HT-29 (cell line): Measurements from ENCODE around the gene BNC2. TPM values are rescaled to one million over a fixed set of nuclear protein-coding genes. Genes with fewer than 3 reads are reported as not detected.

Experiments used
- DNase-seq: peaks from one replicate; pipeline ENCODE4 v3.0.0-alpha.2; 2015; ENCODE audit warnings: low spot score
- total RNA-seq: library from RNA; depleted of rRNA; stranded (reverse); fragments of >200 nt; shearing (Covaris generic); gene quantifications from 2 replicates; pipeline ENCODE4 v1.2.3, GENCODE V29; 2014

The BNC2 gene
- total RNA-seq, 1 experiment from 2014 or later, result not detected

- no peak for DNase-seq
Observed at GRCh38 chr9:16421532-16421931, 448.9 kb downstream of the BNC2 start.

GRCh38 chr9:16419124-16419523, 451.3 kb downstream of the BNC2 start:
- DNase-seq, result no peak

DNA sequence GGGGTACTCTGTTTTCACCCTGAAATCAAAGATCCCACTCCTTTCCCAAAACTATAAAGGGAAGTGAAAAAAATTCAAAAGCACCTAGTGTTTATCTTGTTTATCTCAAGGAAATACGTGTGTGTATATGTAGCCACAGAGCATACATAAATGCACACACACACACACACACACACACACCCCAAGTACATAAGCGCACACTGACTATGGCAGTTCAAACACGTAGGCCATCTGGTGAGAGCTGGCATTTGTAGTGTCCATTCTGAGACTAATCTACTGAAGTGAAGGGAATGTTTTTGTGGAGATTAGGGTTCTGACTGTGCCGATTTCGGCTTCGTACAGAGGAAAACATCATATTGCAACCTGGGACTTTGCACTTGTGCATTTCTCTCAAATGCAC, 451.7 kb downstream of the BNC2 start:
- DNase-seq, result no peak

GRCh38 chr9:16417749-16418148, 452.7 kb downstream of the BNC2 start:
- no peak for DNase-seq

DNA sequence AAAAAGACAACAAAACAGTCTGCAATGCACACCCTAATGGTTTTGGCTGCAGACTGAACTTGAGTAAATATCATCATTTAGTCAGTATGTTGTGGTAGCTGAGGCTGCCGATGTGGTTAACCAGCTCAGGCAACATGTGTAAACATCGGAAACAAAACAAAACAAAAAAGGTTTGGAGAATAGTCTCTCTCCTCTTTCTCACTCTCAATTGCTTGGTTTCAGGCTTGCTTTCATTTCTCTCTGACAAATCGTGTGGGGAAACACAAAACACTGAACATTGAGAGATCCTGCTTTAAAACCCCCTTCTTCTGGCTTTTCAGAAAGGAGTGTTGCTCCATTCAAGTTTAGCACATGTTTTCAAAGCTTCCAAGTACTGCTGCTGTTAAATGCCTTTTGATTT, 453.3 kb downstream of the BNC2 start:
- no peak for DNase-seq

- no peak for DNase-seq
Observed at GRCh38 chr9:16414451-16414850, 456.0 kb downstream of the BNC2 start.

DNA sequence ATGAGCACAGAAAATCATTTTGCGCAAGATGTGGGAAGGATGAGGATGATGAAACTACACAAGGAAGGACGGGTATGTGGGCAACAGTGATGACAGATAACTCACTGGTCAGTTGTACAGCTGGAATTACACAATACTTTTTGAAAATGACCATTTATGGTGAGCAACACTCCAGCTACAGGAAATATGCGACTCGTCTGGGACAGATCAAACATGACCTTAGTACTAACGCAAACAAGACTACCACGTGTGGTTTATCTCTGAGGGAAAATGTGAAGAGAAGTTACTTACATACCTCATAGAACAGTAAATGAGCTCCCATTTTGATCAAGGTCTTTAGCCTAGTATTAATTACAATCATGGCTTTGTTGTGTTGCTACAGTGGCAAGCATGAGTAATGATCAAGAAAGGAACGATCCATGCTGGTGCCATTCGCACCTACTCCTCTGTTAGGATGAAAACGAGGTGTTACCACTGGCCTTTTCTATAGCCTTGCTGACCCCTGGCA, 456.9 kb downstream of the BNC2 start:
- peak; percentile 1 for DNase-seq

GRCh38 chr9:16412740-16413139, 457.7 kb downstream of the BNC2 start:
- DNase-seq, result no peak

- no peak for DNase-seq
Observed at GRCh38 chr9:16411311-16411710, 459.2 kb downstream of the BNC2 start.

- peak; percentile 29 for DNase-seq
Observed at GRCh38 chr9:16410601-16411280, 459.7 kb downstream of the BNC2 start.

- no peak for DNase-seq
Observed at GRCh38 chr9:16407617-16408016, 462.9 kb downstream of the BNC2 start.

DNA sequence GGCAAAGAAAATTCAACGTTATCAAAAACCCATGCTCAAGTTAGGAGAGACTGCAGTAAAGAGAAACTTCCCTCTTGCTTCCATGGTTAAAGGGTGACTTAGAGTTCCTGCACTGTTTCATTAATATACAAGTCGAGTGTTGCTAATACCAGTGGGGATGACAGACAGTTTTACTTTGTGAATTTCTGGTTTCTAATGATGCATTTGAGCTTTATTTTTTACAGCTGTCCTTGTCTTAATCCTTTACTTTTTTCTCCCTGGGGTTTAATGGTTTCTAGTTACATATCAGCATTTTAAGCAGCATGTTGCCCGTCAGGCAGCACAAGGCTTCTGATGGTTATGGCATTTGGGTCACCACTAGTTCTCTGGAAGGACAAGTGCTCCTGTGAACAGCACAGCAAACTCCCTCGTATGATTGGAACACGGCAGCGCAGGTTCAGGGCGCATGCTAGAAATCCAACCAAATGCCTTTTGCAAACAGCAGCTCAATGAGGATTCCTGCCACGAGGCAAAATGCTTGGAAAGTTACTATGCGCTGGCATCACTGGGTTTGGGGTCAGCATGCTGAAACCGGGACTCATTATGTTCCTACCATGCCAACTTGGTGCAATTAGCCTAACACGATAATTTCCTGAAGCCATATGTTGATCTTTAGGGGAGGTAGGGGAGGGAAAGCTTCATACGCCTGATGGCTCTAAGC, 463.8 kb downstream of the BNC2 start:
- DNase-seq, result no peak

GRCh38 chr9:16405421-16405820, 465.0 kb downstream of the BNC2 start:
- DNase-seq, result no peak

DNA sequence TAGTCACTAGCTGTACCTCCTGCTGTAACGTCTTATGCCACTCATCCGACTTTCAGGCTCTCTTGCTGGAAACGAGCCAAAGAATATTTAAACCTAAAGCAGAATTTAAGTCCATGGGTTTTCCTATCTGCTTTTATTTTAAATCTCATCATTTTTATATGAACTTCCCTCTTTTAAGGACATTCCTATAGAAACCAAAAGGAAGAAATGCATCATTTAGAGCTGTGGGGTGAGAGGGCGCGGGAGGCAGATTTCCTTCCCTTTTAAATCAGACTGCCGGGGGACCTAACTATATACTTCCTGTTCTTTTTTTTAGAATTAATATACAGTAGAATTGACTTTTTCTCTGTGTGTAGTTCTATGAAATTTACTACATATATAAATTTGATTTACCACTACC, 468.8 kb downstream of the BNC2 start:
- no peak for DNase-seq

DNA sequence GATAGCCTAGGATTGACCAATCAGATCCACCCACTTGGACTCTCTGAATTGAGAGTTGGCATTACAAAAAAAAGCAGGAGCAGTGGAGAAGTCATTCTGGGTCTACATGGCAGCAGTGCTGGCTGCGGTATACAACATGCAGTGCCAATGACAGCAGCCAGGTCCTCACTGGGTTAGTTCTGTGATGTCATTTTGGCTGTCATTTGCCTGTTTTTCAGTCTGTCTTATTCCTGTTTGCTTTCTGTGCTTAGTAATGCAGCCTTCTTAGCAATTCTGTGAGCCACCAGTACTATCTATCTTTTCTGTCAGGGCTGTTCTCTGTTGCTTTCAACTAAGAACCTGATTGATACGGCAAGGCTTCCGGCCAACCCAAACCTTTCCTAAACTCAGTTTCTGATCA, 471.8 kb downstream of the BNC2 start:
- no peak for DNase-seq

DNA sequence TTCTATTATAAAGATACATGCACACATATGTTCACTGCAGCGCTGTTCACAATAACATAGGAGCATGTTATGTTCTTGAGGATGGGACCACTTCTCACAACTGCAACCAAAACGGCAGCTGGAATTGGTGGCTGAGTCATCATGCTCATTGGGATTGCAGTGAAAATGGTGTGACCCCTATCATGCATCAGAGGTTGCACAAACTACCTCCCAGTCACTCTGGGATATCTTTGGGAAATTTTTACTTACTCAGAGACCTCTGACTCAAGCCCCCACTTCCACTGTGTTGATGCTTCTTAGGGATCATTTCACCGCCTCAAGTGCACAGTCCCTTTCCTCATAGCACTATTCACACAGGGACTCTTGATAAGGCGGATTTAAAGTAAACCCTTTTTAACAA, 474.1 kb downstream of the BNC2 start:
- DNase-seq, result no peak

- DNase-seq, result no peak
Observed at GRCh38 chr9:16391369-16391768, 479.1 kb downstream of the BNC2 start.

DNA sequence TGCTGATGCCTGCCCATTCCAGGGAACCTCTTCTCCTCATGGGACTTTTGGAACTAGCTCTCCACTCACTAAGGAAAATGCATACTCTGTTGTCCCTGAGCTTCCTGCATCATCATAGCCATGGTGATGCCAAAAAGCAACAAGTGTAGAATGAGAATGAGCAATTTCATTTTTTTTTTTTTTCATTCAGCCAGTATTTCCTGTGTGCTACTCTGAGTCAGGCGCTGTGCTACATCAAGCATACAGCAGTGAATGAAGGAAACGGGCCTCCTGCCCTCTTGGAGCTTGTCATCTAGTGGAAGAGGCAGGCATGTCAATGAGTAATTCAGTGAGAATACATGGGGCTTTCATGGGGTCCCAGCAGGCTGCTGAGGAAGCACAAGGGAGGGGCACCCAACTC, 483.1 kb downstream of the BNC2 start:
- DNase-seq, result no peak

GRCh38 chr9:16386827-16387077, 483.7 kb downstream of the BNC2 start:
- DNase-seq, result no peak

DNA sequence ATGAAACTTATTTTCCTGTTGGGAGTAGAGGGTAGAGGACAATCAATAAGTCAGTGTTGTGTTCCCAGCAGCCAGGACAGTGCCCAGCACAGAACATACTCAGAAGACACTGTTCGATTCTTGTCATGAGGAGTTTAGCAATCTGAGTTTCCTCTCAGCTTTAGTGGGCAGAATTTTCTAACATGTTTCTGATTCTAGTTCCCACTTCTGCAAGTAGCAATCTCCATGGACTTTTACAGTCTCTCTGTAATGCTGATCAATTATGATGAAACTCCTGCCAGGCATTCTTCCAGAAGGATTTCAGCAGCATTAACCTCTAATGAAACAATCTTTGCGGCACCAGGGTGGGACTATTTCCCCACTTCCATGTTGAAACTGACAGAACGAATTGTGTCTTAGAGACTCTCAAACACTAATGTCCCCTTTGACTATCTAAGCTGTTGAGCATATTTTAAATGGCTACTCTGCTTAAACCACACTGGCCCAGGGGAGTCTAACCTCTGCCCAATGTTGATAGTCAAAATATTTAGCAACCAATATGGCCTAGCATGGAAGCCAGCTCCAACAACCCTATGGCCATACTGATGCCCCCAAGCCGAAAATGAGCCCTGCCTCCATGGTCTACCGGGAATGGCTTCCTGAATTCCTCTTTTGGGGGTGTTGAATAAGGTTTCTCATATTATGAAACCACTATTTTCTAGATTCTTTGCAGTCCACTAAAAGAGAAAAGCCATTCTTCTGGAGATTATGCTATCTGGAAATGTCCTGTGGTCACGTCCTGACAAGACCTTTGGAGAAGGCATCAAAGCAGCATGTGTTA, 484.3 kb downstream of the BNC2 start:
- DNase-seq, result no peak

- no peak for DNase-seq
Observed at GRCh38 chr9:16385590-16385989, 484.9 kb downstream of the BNC2 start.

DNA sequence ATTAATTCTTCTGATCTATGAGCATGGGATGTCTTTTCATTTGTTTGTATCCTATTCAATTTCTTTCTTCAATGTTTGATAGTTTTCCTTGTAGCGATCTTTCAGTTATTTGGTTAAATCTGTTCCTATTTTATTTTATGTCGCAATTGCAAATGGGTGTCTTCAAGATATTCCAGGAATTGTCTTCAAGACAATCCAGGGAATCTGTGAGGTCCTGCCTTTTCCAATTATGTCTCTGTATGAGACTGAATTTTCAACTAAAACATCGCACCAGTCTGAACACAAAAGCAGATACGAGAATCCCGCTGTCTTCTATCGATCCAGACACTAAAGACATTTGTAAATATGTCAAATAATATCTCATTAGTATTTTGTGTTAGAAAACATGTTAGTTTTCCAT, 485.5 kb downstream of the BNC2 start:
- DNase-seq, result no peak

- DNase-seq, result no peak
Observed at GRCh38 chr9:16377311-16377710, 493.2 kb downstream of the BNC2 start.
